ENCODE data around the gene BCOR.

GRCh38 chrX:40106676-40107290 lies 9.0 kb upstream of the BCOR start:
- TF ChIP-seq EP300 (IDR thresholded peaks at IDR 0.05; ENCODE audit: borderline replicate concordance in 1 of 2, low read depth in 1 of 2, low read length in 1 of 2) (no peak), CTCF (IDR thresholded peaks at IDR 0.05) (no peak), GABPA (IDR thresholded peaks at IDR 0.05; ENCODE audit: low read depth) (no peak), MXI1 (IDR thresholded peaks at IDR 0.05; ENCODE audit: low read depth, low read length) (no peak), POLR2AphosphoS5 (IDR thresholded peaks at IDR 0.05; ENCODE audit: low read depth, low read length) (no peak), EZH2phosphoT487 (IDR thresholded peaks at IDR 0.05; ENCODE audit: borderline replicate concordance, low read depth) (no peak), ELF1 (IDR thresholded peaks at IDR 0.05) (no peak), YY1 (IDR thresholded peaks at IDR 0.05; ENCODE audit: low read depth) (no peak), NRF1 (IDR thresholded peaks at IDR 0.05; ENCODE audit: low read depth, low read length) (no peak), TEAD4 (IDR thresholded peaks at IDR 0.05; ENCODE audit: borderline replicate concordance, insufficient read depth) (no peak), FOXJ3 (CRISPR knock-in tag; IDR thresholded peaks at IDR 0.05) (no peak), JUND (IDR thresholded peaks at IDR 0.05) (no peak)
- TF ChIP-seq, protein P1, sequence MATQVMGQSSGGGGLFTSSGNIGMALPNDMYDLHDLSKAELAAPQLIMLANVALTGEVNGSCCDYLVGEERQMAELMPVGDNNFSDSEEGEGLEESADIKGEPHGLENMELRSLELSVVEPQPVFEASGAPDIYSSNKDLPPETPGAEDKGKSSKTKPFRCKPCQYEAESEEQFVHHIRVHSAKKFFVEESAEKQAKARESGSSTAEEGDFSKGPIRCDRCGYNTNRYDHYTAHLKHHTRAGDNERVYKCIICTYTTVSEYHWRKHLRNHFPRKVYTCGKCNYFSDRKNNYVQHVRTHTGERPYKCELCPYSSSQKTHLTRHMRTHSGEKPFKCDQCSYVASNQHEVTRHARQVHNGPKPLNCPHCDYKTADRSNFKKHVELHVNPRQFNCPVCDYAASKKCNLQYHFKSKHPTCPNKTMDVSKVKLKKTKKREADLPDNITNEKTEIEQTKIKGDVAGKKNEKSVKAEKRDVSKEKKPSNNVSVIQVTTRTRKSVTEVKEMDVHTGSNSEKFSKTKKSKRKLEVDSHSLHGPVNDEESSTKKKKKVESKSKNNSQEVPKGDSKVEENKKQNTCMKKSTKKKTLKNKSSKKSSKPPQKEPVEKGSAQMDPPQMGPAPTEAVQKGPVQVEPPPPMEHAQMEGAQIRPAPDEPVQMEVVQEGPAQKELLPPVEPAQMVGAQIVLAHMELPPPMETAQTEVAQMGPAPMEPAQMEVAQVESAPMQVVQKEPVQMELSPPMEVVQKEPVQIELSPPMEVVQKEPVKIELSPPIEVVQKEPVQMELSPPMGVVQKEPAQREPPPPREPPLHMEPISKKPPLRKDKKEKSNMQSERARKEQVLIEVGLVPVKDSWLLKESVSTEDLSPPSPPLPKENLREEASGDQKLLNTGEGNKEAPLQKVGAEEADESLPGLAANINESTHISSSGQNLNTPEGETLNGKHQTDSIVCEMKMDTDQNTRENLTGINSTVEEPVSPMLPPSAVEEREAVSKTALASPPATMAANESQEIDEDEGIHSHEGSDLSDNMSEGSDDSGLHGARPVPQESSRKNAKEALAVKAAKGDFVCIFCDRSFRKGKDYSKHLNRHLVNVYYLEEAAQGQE (IDR thresholded peaks at IDR 0.05; ENCODE audit: low read depth, low read length), result no peak
- TF ChIP-seq, protein P2, sequence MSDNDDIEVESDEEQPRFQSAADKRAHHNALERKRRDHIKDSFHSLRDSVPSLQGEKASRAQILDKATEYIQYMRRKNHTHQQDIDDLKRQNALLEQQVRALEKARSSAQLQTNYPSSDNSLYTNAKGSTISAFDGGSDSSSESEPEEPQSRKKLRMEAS (IDR thresholded peaks at IDR 0.05; ENCODE audit: low read depth), result no peak
